Endothelial cell of umbilical vein (primary cell): ENCODE results near the gene USP43. TPM values are rescaled to one million over a fixed set of nuclear protein-coding genes. Genes with fewer than 3 reads are reported as not detected.

ENCODE experiments used
- BruUV-seq: library from RNA; stranded (reverse); fragments of 400-500 nt; replicated peaks from 2 replicates; lab custom pipeline; 2021; lab: Mats Ljungman, UMichigan
- CTCF ChIA-PET: fragments of 300-600, 350-600 bp; sonication (Branson Sonifier 250); formaldehyde crosslinking; loops from one replicate; lab custom pipeline; 2021; ENCODE audit warnings: antibody characterized with exemption, inconsistent platforms; lab: Charles Lee
- POLR2A ChIA-PET: fragments of 300-600, 350-600 bp; sonication (Branson Sonifier 250); formaldehyde crosslinking; loops from one replicate; lab custom pipeline; 2021; ENCODE audit warnings: antibody characterized with exemption, inconsistent platforms; lab: Charles Lee
- DNase-seq: peaks from one replicate; pipeline ENCODE4 v3.0.0-alpha.2; 2011; ENCODE audit warnings: low read depth, low spot score
- FAIRE-seq: peaks from 2 replicates; lab custom pipeline; 2011; peaks lifted over from hg19 to GRCh38; lab: Jason Lieb, UNC
- H2AFZ ChIP-seq: 2 replicates; pipeline ENCODE4 v1.6.0; 2012; ENCODE audit warnings: low read depth, low read length, control low read depth, inconsistent platforms
- H3K27ac ChIP-seq: 2 replicates; pipeline ENCODE4 v1.5.1; 2011; ENCODE audit warnings: low read depth, mild to moderate bottlenecking, control low read depth, low read length, moderate library complexity; ENCODE audit not compliant: insufficient read depth
- H3K27me3 ChIP-seq, 2 experiments: 2 replicates each; pipeline versions ENCODE4 v1.6.0 to v1.6.1; 2011; ENCODE audit warnings: low read length in 2 of 2, mixed read lengths in 1 of 2; ENCODE audit not compliant: control insufficient read depth in 2 of 2, insufficient read depth in 2 of 2
- H3K36me3 ChIP-seq, 2 experiments: 2 replicates in 1 of 2; 3 replicates in 1 of 2; pipeline ENCODE4 v1.5.1; 2011; ENCODE audit warnings: low read length in 2 of 2, mild to moderate bottlenecking in 1 of 2, moderate library complexity in 1 of 2; ENCODE audit not compliant: control insufficient read depth in 2 of 2, insufficient read depth in 2 of 2; ENCODE audit errors: extremely low read depth in 1 of 2
- H3K4me1 ChIP-seq: 3 replicates; pipeline ENCODE4 v1.5.1; 2011; ENCODE audit warnings: mild to moderate bottlenecking, low read length; ENCODE audit not compliant: control insufficient read depth, insufficient read depth; ENCODE audit errors: extremely low read depth
- H3K4me2 ChIP-seq: 2 replicates; pipeline ENCODE4 v1.6.1; 2011; ENCODE audit warnings: low read length, control low read depth, mixed read lengths; ENCODE audit not compliant: insufficient read depth
- H3K4me3 ChIP-seq, 3 experiments: fragments of 200-600 bp in 1 of 3; sonication (generic), shearing (Covaris generic) in 1 of 3; replicated peaks in 1 of 3; 2 replicates each; pipeline ENCODE4 v1.5.1; 2011 to 2016; ENCODE audit warnings: control low read depth in 3 of 3, low read length in 3 of 3, mild to moderate bottlenecking in 2 of 3, inconsistent platforms in 1 of 3, low read depth in 1 of 3, moderate library complexity in 1 of 3; ENCODE audit not compliant: insufficient read depth in 1 of 3
- H3K79me2 ChIP-seq: 2 replicates; pipeline ENCODE4 v1.6.0; 2012; ENCODE audit warnings: low read length, inconsistent platforms; ENCODE audit not compliant: control insufficient read depth, insufficient read depth
- H3K9ac ChIP-seq: replicated peaks from 2 replicates; pipeline ENCODE3; 2011; ENCODE audit warnings: low read length, control low read depth; ENCODE audit not compliant: insufficient read depth; ENCODE audit errors: extremely low read depth
- H3K9me1 ChIP-seq: replicated peaks from 3 replicates; pipeline ENCODE4 v1.6.0; 2011; ENCODE audit warnings: mild to moderate bottlenecking, low read length; ENCODE audit not compliant: control insufficient read depth, insufficient read depth; ENCODE audit errors: extremely low read depth
- H3K9me3 ChIP-seq: replicated peaks from 2 replicates; pipeline ENCODE4 v1.5.1; 2012; ENCODE audit warnings: low read length, inconsistent platforms; ENCODE audit not compliant: control insufficient read depth, insufficient read depth
- H4K20me1 ChIP-seq: replicated peaks from 2 replicates; pipeline ENCODE3; 2011; ENCODE audit warnings: mild to moderate bottlenecking, low read length; ENCODE audit not compliant: control insufficient read depth, insufficient read depth; ENCODE audit errors: extremely low read depth
- CTCF ChIP-seq, 2 donors: IDR thresholded peaks; 1 replicate in 1 of 2; 2 replicates in 1 of 2; pipeline ENCODE4 v1.5.1; 2011; ENCODE audit warnings: low read length in 2 of 2, mild to moderate bottlenecking in 2 of 2, moderate library complexity in 2 of 2, control low read depth in 1 of 2, inconsistent platforms in 1 of 2, low read depth in 1 of 2; ENCODE audit not compliant: insufficient read depth in 1 of 2; ENCODE audit errors: extremely low read depth in 1 of 2
- EZH2 ChIP-seq: IDR thresholded peaks from 2 replicates; pipeline ENCODE4 v1.6.1; 2012; ENCODE audit warnings: borderline replicate concordance, low read depth, mild to moderate bottlenecking, moderate library complexity, low read length, inconsistent platforms; ENCODE audit not compliant: severe bottlenecking
- FOS ChIP-seq: IDR thresholded peaks from 2 replicates; pipeline ENCODE4 v1.6.1; 2011; ENCODE audit warnings: mild to moderate bottlenecking, low read length, moderate library complexity, borderline replicate concordance; ENCODE audit not compliant: insufficient read depth
- GATA2 ChIP-seq: IDR thresholded peaks from 2 replicates; pipeline ENCODE4 v1.7.0; 2011; ENCODE audit warnings: low read depth, mild to moderate bottlenecking, moderate library complexity, mixed read lengths, low read length; ENCODE audit not compliant: insufficient read length, insufficient read depth
- JUN ChIP-seq: IDR thresholded peaks from 2 replicates; pipeline ENCODE4 v1.6.1; 2011; ENCODE audit warnings: borderline replicate concordance, low read depth; ENCODE audit not compliant: insufficient read length, insufficient read depth
- MAX ChIP-seq: IDR thresholded peaks from 2 replicates; pipeline ENCODE4 v1.6.1; 2011; ENCODE audit not compliant: insufficient read depth, insufficient read length
- MYC ChIP-seq: IDR thresholded peaks from one replicate; pipeline ENCODE4 v1.6.1; 2011; ENCODE audit warnings: mild to moderate bottlenecking, low read depth, low read length
- POLR2A ChIP-seq: IDR thresholded peaks from 2 replicates; pipeline ENCODE4 v1.6.1; 2012; ENCODE audit warnings: low read depth, mild to moderate bottlenecking, control low read depth, low read length
- POLR2AphosphoS5 ChIP-seq: IDR thresholded peaks from 2 replicates; pipeline ENCODE4 v1.6.1; 2012; ENCODE audit warnings: low read depth, mild to moderate bottlenecking, control low read depth, low read length, moderate library complexity; ENCODE audit not compliant: insufficient read depth
- dilution Hi-C: fragments of 300-500 bp; cut with MboI; formaldehyde crosslinking; loops from one replicate; pipeline ENCODE4 v1.15.0; 2019; ENCODE audit warnings: low sequenced_read_pairs; ENCODE audit not compliant: extremely low pct_ligation_motif_present
- intact Hi-C: fragments of 100-400 bp; cut with micrococcal nuclease; formaldehyde crosslinking; loops from one replicate; pipeline ENCODE4 v1.10.0; 2022
- polyA plus RNA-seq, 4 experiments: library from polyadenylated mRNA; depleted of rRNA in 3 of 4; stranded (reverse) in 3 of 4; unstranded in 1 of 4; fragments of >200 nt; gene quantifications; 2 replicates each; pipeline versions ENCODE4 v1.2.1 to v1.2.3, GENCODE V29; 2011 to 2012; ENCODE audit warnings: missing spikeins in 1 of 4
- total RNA-seq: library from RNA; stranded (reverse); gene quantifications from 2 replicates; pipeline ENCODE4 v1.2.3, GENCODE V29; 2021

The USP43 gene
- total and polyA plus RNA-seq, 2 donors (not counting 3 experiments of a cell fraction or from before 2014, with no cell fraction given) = 0.01 TPM; not detected in 1

GRCh38 chr17:9776911-9777310 is 131.6 kb downstream of the USP43 start:
- TF ChIP-seq MYC (no peak), FOS (no peak), MAX (no peak), GATA2 (no peak), CTCF (IDR thresholded peaks at IDR 0.05; ENCODE audit: extremely low read depth in 1 of 2, insufficient read depth in 1 of 2, low read depth in 1 of 2, low read length in 2 of 2) (no peak), JUN (no peak), POLR2AphosphoS5 (no peak), POLR2A (no peak), EZH2 (no peak)
- POLR2A ChIA-PET = no interaction called here
- no peaks in the 10 kb centered on the region for H3K4me1 ChIP-seq
- no peak overlapping the region for H3K4me3 ChIP-seq
- H3K4me2 ChIP-seq = no peak overlapping the region
- H3K79me2 ChIP-seq = no peaks in the 10 kb centered on the region
- H3K9me1 ChIP-seq = no peaks in the 10 kb centered on the region
- peaks cover 6% of the 10 kb centered on the region for H3K9me3 ChIP-seq
- dilution Hi-C loops = no loop called here
- H3K36me3 ChIP-seq = no peaks in the 10 kb centered on the region
- H3K27ac ChIP-seq = no peak overlapping the region
- H3K9ac ChIP-seq = no peak overlapping the region
- H2AFZ ChIP-seq = no peak overlapping the region
- BruUV-seq = no TSS peak
- CTCF ChIA-PET = no interaction called here
- FAIRE-seq (no peak), DNase-seq (no peak)
- H3K27me3 ChIP-seq = no peaks in the 10 kb centered on the region
- no peaks in the 10 kb centered on the region for H4K20me1 ChIP-seq
- intact Hi-C loops = no loop called here

Other genes with a start within 250 kb of the USP43 start
- gene STX8, start 69.7 kb upstream of the USP43 start, total RNA-seq = 67.3 and 68.0 TPM in 2 replicates
- gene STX8, start 69.7 kb upstream of the USP43 start, polyA plus RNA-seq = 21.6 and 25.9 TPM in 2 replicates
- not detected in 2 replicates for gene CFAP52, start 68.9 kb upstream of the USP43 start, total RNA-seq
- not detected in 2 replicates for gene CFAP52, start 68.9 kb upstream of the USP43 start, polyA plus RNA-seq
- not detected in 2 replicates for gene DHRS7C, start 146.1 kb downstream of the USP43 start, total RNA-seq
- not detected in 2 replicates for gene DHRS7C, start 146.1 kb downstream of the USP43 start, polyA plus RNA-seq
- not detected in 2 replicates for gene GSG1L2, start 176.6 kb downstream of the USP43 start, total RNA-seq
- not detected in 2 replicates for gene GSG1L2, start 176.6 kb downstream of the USP43 start, polyA plus RNA-seq
- gene GLP2R, start 180.4 kb downstream of the USP43 start, total RNA-seq = not detected in 2 replicates
- gene GLP2R, start 180.4 kb downstream of the USP43 start, polyA plus RNA-seq = not detected in 2 replicates